GM18870 (cell line): ENCODE results near the gene PPM1L.
"Not testable (repeated sequence)": the region's sequence is repeated elsewhere in the genome, so short reads cannot be mapped to it uniquely, and the experiment has no call there.

Source experiments
- ATAC-seq: cut with Tn5 transposase; IDR thresholded peaks from one replicate; pipeline ENCODE4 v1.9.1; 2021; ENCODE audit warnings: moderate library complexity; ENCODE audit not compliant: unreplicated experiment

PPM1L gene

GRCh38 chr3:160755776-160756304 lies at the start of gene PPM1L:
Gene PPM1L (plus strand): TSS chr3:160756231.
- ATAC-seq: peak; percentile 56

GRCh38 chr3:160707187-160707794 lies 48.7 kb upstream of the PPM1L start:
- peak; percentile 77 for ATAC-seq

- no peak for ATAC-seq
Observed at GRCh38 chr3:160709477-160710182, 46.4 kb upstream of the PPM1L start.

GRCh38 chr3:160713144-160713543 lies 42.9 kb upstream of the PPM1L start:
- ATAC-seq: not testable (repeated sequence)

GRCh38 chr3:160719710-160720109 lies 36.3 kb upstream of the PPM1L start:
- no peak for ATAC-seq

- peak; percentile 45 for ATAC-seq
Observed at GRCh38 chr3:160720123-160720746, 35.8 kb upstream of the PPM1L start.

- ATAC-seq: no peak
Observed at GRCh38 chr3:160722331-160722730, 33.7 kb upstream of the PPM1L start.

GRCh38 chr3:160725338-160725737 lies 30.7 kb upstream of the PPM1L start:
- no peak for ATAC-seq

GRCh38 chr3:160735826-160736225 lies 20.2 kb upstream of the PPM1L start:
- no peak for ATAC-seq

- ATAC-seq: no peak
Observed at GRCh38 chr3:160738048-160738447, 18.0 kb upstream of the PPM1L start.

- no peak for ATAC-seq
Observed at GRCh38 chr3:160739079-160739478, 17.0 kb upstream of the PPM1L start.

GRCh38 chr3:160746976-160747375 lies 9.1 kb upstream of the PPM1L start:
- no peak for ATAC-seq

GRCh38 chr3:160747422-160747821 lies 8.6 kb upstream of the PPM1L start:
- no peak for ATAC-seq

GRCh38 chr3:160748231-160748630 lies 7.8 kb upstream of the PPM1L start:
- ATAC-seq: no peak

- no peak for ATAC-seq
Observed at GRCh38 chr3:160748787-160749186, 7.2 kb upstream of the PPM1L start.

- ATAC-seq: no peak
Observed at GRCh38 chr3:160753953-160754352, 2.1 kb upstream of the PPM1L start.

- ATAC-seq: no peak
Observed at GRCh38 chr3:160754371-160754854, 1.6 kb upstream of the PPM1L start.

GRCh38 chr3:160754855-160755747 lies 930 bp upstream of the PPM1L start:
- peak; percentile 76 for ATAC-seq

- no peak for ATAC-seq
Observed at GRCh38 chr3:160757233-160758106, 1.4 kb downstream of the PPM1L start.
